ENCODE measurements around the gene GRID1.

DNA sequence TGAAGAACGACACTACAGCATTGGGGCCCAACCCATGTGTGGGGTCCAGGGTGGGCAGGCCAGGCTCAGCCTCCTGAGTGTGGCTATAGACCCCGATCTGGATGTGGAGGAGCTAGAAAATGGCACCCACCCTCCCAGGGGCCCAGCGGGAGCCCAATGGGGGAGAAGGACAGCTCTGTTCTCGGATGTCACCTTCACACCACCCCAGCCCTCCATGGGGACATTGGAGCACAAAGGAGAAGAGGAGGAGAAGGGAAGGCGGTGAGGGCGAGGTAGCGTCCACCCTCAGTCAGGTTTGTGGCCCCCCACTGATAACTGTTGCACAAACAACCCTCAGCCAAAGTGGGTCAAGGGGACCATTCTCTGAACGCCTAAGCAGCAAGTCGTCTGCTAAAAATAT, 509.3 kb downstream of the GRID1 start:
- TF ChIP-seq, protein P1, sequence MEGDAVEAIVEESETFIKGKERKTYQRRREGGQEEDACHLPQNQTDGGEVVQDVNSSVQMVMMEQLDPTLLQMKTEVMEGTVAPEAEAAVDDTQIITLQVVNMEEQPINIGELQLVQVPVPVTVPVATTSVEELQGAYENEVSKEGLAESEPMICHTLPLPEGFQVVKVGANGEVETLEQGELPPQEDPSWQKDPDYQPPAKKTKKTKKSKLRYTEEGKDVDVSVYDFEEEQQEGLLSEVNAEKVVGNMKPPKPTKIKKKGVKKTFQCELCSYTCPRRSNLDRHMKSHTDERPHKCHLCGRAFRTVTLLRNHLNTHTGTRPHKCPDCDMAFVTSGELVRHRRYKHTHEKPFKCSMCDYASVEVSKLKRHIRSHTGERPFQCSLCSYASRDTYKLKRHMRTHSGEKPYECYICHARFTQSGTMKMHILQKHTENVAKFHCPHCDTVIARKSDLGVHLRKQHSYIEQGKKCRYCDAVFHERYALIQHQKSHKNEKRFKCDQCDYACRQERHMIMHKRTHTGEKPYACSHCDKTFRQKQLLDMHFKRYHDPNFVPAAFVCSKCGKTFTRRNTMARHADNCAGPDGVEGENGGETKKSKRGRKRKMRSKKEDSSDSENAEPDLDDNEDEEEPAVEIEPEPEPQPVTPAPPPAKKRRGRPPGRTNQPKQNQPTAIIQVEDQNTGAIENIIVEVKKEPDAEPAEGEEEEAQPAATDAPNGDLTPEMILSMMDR (IDR thresholded peaks at IDR 0.05 in 8 of 11, conservative IDR thresholded peaks at IDR 0.05 in 3 of 11) = no peak
- TF ChIP-seq POLR2A (IDR thresholded peaks at IDR 0.05) (no peak), POLR2AphosphoS5 (IDR thresholded peaks at IDR 0.05) (no peak)
